GM12872 (cell line): ENCODE data around the gene RTL5.
A peak's percentile ranks its signal among the peaks of the same experiment; 100 is the strongest.

ENCODE experiments used
- CTCF ChIP-seq: IDR thresholded peaks from 3 replicates; pipeline ENCODE4 v1.5.1; 2011; ENCODE audit warnings: low read depth, mild to moderate bottlenecking, low read length, moderate library complexity; ENCODE audit not compliant: insufficient read depth

RTL5 gene

GRCh38 chrX:72128183-72128834 is 3.4 kb downstream of the RTL5 start:
- no peak for TF ChIP-seq CTCF

DNA sequence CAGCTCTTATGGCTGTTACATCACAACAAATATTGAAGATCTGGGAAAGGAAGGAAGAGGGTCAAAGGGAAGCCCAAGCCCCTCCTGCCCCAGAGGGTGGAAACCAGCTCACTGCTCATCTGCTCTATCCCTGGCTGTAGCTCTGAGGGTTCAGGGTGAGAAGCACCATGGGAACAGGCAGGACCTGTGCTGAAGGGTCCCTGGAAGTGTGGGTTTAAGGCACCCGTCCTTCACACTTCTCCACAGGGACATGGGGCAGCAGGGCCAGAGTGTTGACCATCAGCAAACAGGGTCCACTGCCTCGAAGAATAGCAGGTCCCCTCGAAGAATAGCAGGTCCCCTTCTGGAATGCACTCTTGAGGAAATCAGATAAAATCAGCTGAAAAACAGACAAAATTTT is 4.4 kb downstream of the RTL5 start:
- no peak for TF ChIP-seq CTCF

DNA sequence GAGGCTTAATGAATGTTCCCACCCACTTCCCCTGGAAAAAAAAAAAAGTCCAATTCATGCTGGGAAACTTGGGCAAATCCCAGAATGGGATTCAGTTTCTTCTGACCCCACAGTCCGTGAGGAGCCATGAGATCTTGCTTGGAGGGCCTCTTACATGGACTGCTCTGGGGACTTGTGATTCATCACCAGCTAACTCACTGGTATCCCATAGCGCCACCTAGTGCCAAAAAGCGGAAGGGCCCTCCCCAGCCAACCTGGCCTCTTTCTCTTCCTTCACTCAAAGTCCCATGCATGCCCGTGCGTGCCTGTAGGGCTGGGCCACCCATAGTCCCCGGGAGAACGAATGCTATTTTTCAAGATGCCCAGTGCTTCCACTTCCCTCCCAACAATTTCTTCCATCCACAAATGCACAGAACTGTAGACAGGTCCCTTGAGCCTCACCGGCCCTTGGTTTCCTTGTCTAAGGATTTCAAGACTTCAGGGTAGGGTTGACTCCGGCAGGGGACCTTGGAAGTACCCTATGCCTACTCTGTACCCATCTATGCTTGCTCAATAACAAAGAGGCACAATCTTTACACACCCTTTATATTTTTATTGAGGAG is 5.1 kb downstream of the RTL5 start:
- TF ChIP-seq CTCF = peak; percentile 83

- no peak for TF ChIP-seq CTCF
Measured at GRCh38 chrX:72126048-72126415, 5.7 kb downstream of the RTL5 start.

GRCh38 chrX:72125331-72126047 is 6.2 kb downstream of the RTL5 start:
- TF ChIP-seq CTCF = no peak

DNA sequence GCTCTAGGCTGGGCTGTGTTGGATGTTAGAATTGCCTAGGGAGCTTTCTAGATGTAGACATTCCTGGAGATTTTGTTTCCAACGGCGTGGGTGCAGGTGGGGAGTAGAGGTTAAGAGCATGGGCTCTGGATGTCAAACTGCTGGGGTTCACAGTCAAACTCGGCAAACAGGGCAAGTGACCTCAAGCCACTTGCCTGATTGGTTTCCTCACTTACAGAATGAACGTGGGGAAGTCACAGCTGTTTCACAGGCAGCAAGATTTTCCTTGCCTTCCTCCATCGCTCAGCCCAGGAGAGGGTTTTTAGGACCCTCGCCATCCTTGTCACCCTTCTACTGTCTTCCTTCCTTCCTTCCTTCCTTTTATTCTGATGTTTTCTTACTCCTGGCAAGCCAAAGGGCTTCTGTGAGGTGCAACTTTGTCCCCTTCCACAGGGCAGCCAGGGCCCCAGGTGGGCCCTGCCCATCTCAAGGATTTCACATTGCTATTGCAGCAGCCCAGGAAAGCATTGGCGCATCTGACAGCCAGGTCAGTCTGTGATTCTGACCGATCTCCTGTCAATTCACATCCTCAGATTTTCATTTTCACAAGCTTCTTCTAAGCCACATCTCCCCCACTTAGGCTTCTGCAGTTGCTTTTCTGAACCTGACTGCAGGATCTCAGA is 7.0 kb downstream of the RTL5 start:
- no peak for TF ChIP-seq CTCF

DNA sequence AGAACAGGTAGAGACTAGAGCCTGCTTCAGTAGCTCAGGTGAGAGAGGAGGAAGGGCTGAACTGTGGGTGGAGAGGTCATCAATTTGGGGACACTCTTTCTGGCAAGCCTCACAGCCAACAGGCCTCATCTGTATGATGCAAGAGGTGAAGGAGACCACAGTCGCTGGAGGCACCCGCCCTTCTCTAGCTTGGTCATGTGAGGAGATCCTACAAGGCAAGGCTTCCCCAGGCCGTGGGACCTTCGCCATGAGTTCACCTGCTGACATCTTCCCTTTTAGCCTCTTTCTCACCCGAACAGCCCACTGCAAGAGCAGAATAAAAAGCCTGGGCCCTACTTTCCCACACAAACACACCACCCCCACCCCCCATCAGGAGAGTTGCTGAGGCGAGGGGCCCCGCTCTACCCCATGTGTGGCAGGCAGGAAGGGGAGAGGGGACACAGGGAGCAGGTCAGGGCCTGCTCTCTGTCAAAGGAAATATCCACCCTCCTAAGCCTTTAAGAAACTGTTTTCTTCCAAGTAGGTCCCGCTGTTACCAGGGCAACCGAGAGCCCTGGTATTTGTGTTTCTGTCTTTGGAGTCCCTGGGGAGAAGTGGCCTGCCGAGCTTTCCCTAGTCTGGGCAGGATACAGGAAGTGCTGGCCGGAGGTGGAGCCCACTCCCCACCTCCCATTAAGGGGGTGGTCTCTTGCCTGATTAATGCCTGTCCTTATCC is 8.1 kb downstream of the RTL5 start:
- TF ChIP-seq CTCF = no peak
